MCF 10A (cell line): ENCODE data around the gene LAPTM5. TPM values are rescaled to one million over a fixed set of nuclear protein-coding genes. Genes with fewer than 3 reads are reported as not detected.

ENCODE experiments used
- BruUV-seq: library from RNA; stranded (reverse); fragments of 400-500 nt; replicated peaks from 2 replicates; lab custom pipeline; 2021; lab: Mats Ljungman, UMichigan
- CTCF ChIA-PET: fragments of 300-600 bp; sonication (Branson Sonifier 250); formaldehyde crosslinking; extraction: SDS; loops from one replicate; lab custom pipeline; 2021; ENCODE audit warnings: antibody characterized with exemption, inconsistent platforms; lab: Yijun Ruan, JAX
- POLR2A ChIA-PET: fragments of 300-600, 350-650 bp; sonication (Branson Sonifier 250); formaldehyde crosslinking; extraction: SDS; loops from one replicate; lab custom pipeline; 2020; ENCODE audit warnings: antibody characterized with exemption, inconsistent platforms; lab: Yijun Ruan, JAX
- DNase-seq: peaks from one replicate; pipeline ENCODE4 v3.0.0-alpha.2; 2018; ENCODE audit not compliant: unreplicated experiment
- H3K27ac Mint-ChIP-seq: one replicate; pipeline ENCODE4 v1.8.0; 2022; ENCODE audit warnings: mild to moderate bottlenecking, low read depth, mixed read lengths; ENCODE audit not compliant: unreplicated experiment
- H3K27me3 Mint-ChIP-seq: one replicate; pipeline ENCODE4 v1.8.0; 2022; ENCODE audit warnings: mixed read lengths; ENCODE audit not compliant: insufficient read depth, unreplicated experiment
- H3K36me3 Mint-ChIP-seq: one replicate; pipeline ENCODE4 v1.8.0; 2022; ENCODE audit warnings: mild to moderate bottlenecking, moderate library complexity, mixed read lengths; ENCODE audit not compliant: insufficient read depth, unreplicated experiment
- H3K4me1 Mint-ChIP-seq: one replicate; pipeline ENCODE4 v1.8.0; 2022; ENCODE audit warnings: mixed read lengths; ENCODE audit not compliant: insufficient read depth, unreplicated experiment
- H3K4me3 Mint-ChIP-seq: one replicate; pipeline ENCODE4 v1.8.0; 2022; ENCODE audit warnings: mild to moderate bottlenecking, moderate library complexity, mixed read lengths; ENCODE audit not compliant: unreplicated experiment
- H3K9me3 Mint-ChIP-seq: one replicate; pipeline ENCODE4 v1.8.0; 2022; ENCODE audit warnings: mixed read lengths; ENCODE audit not compliant: unreplicated experiment
- CTCF ChIP-seq: fragments of 200-600 bp; IDR thresholded peaks from one replicate; pipeline ENCODE4 v1.8.0; 2022; ENCODE audit warnings: antibody characterized with exemption, mild to moderate bottlenecking; ENCODE audit not compliant: unreplicated experiment
- intact Hi-C: fragments of 100-400 bp; cut with micrococcal nuclease; formaldehyde crosslinking; loops from 2 replicates; pipeline ENCODE4 v1.14.1; 2022
- total RNA-seq: library from RNA; stranded (reverse); gene quantifications from 2 replicates; pipeline ENCODE4 v1.2.3, GENCODE V29; 2022

The LAPTM5 gene
- total RNA-seq, 1 experiment from 2014 or later, result 15.9 TPM

- Mint-ChIP-seq H3K9me3 (no peaks in the 10 kb centered on the region), H3K27me3 (no peaks in the 10 kb centered on the region), H3K4me3 (peak overlapping the region; percentile 99), H3K36me3 (peaks cover 28% of the 10 kb centered on the region), H3K27ac (peak overlapping the region; percentile 100), H3K4me1 (peaks cover 63% of the 10 kb centered on the region)
- BruUV-seq, result no TSS peak
- ChIA-PET POLR2A (interaction anchor here (0.7 to 5.0 kb wide), 4 partner anchors 8 to 121 kb away, joined by 5 to 53 read pairs (median 28); no protein-coding TSS in a partner anchor), CTCF (interaction anchor here (1.6 to 7.1 kb wide), 3 partner anchors 8 to 122 kb away, joined by 10 to 70 read pairs (median 60); partner anchors contain the start of gene SDC3)
- no peak for TF ChIP-seq CTCF
- intact Hi-C loops, result loop anchor here (5.0 to 10.0 kb wide), 2 partner anchors 138 to 395 kb away; no protein-coding TSS in a partner anchor
- DNase-seq, result no peak
These were observed 32.0 kb upstream of the LAPTM5 start for GRCh38 chr1:30789388-30790255.

GRCh38 chr1:30788580-30789387 is 31.2 kb upstream of the LAPTM5 start:
- peaks cover 33% of the 10 kb centered on the region for H3K36me3 Mint-ChIP-seq
- no peaks in the 10 kb centered on the region for H3K27me3 Mint-ChIP-seq
- DNase-seq, result peak; percentile 92
- ChIA-PET CTCF (interaction anchor here (0.6 to 7.1 kb wide), 8 partner anchors 9 to 152 kb away, joined by 3 to 70 read pairs (median 8); partner anchors contain the start of gene SDC3), POLR2A (interaction anchor here (0.7 to 5.0 kb wide), 16 partner anchors 9 to 276 kb away, joined by 3 to 53 read pairs (median 6); no protein-coding TSS in a partner anchor)
- TF ChIP-seq CTCF, result no peak
- H3K4me3 Mint-ChIP-seq, result peak overlapping the region; percentile 99
- intact Hi-C loops, result loop anchor here (5.0 to 10.0 kb wide), 2 partner anchors 139 to 396 kb away; no protein-coding TSS in a partner anchor
- BruUV-seq, result TSS peak; percentile 63
- H3K4me1 Mint-ChIP-seq, result peaks cover 64% of the 10 kb centered on the region
- H3K27ac Mint-ChIP-seq, result peak overlapping the region; percentile 100
- H3K9me3 Mint-ChIP-seq, result no peaks in the 10 kb centered on the region

GRCh38 chr1:30787856-30788495 is 30.4 kb upstream of the LAPTM5 start:
- Mint-ChIP-seq H3K36me3 (peaks cover 33% of the 10 kb centered on the region), H3K9me3 (no peaks in the 10 kb centered on the region), H3K4me1 (peaks cover 71% of the 10 kb centered on the region), H3K27ac (peak overlapping the region; percentile 100), H3K27me3 (no peaks in the 10 kb centered on the region), H3K4me3 (peak overlapping the region; percentile 99)
- no peak for TF ChIP-seq CTCF
- CTCF ChIA-PET, result interaction anchor here (0.5 to 7.1 kb wide), 11 partner anchors 8 to 152 kb away, joined by 3 to 70 read pairs (median 5); partner anchors contain the start of gene SDC3
- peak; percentile 61 for DNase-seq
- POLR2A ChIA-PET, result interaction anchor here (0.7 to 5.0 kb wide), 18 partner anchors 9 to 1058 kb away, joined by 3 to 53 read pairs (median 6); no protein-coding TSS in a partner anchor
- BruUV-seq, result no TSS peak
- intact Hi-C loops, result loop anchor here (5.0 to 10.0 kb wide), 2 partner anchors 139 to 397 kb away; no protein-coding TSS in a partner anchor
